Anterior cingulate cortex (tissue), 58 donors: ENCODE measurements around the gene DNAH3.
"Not testable (repeated sequence)": the region's sequence is repeated elsewhere in the genome, so short reads cannot be mapped to it uniquely, and the experiment has no call there.

Source experiments
- DNase-seq, 58 donors: peaks; one replicate each; lab custom pipeline; 2025; lab: John Stamatoyannopoulos, UW

Gene DNAH3

DNA sequence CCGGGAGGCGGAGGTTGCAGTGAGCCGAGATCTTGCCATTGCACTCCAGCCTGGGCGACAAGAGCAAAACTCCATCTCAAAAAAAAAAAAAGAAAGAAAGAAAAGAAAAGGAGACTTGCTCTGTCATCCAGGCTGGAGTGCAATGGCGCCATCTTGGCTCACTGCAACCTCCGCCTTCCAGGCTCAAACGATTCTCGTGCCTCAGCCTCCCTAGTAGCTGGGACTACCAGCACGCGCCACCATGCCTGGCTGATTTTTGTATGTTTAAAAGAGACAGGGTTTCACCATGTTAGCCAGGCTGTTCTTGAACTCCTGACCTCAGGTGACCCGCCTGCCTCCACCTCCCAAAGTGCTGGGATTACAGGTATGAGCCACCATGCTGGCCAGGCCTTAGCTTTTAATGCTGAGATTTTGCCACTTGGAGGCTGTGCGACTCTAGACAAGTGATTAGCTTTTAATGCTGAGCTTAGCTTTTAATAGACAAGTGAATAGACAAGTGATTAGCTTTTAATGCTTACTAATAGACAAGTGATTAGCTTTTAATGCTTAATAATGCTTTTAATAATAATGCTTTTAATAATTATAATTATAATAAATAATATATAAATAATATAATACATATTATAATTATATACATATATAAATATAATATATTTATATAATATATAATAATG, 17.4 kb upstream of the DNAH3 start:
- no peak for DNase-seq

DNA sequence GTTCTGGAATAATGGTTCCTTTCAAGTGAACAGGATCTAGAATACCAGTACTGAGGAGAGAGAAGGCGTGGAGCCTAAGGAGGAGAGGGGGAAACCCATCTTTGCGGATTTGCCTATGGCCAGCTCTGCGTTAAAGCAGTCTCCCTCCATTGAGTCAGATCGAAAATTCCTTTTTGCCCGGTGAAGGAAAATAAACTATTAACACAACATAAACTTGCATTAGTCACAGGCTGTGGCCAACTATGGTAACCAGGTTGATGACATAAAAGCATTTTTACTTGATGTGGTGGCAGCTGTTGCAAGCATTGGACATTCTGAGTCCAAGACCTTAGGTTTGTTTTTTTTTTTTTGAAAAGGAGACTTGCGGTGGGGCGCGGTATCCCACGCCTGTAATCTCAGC, 16.7 kb upstream of the DNAH3 start:
- no peak for DNase-seq

DNA sequence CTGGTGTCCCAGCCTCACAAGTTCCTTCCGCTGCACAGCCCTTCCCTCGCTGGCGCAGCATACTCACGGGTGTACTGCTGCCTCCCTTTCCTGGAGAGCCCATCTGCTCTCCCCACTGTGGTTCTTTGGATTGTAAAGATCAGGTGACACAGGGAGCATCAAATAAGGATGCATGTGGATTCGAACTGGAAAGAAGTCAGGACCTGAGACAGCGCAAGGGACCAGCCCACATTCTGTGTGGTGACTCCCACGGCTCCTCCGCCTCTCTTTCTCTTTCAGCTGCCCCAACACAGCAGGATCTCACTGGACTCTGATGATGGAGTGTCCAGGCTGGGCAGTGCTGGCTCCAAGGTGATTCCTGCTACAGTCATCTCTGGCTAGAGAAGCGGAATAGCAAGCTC, 15.9 kb upstream of the DNAH3 start:
- no peak for DNase-seq

DNA sequence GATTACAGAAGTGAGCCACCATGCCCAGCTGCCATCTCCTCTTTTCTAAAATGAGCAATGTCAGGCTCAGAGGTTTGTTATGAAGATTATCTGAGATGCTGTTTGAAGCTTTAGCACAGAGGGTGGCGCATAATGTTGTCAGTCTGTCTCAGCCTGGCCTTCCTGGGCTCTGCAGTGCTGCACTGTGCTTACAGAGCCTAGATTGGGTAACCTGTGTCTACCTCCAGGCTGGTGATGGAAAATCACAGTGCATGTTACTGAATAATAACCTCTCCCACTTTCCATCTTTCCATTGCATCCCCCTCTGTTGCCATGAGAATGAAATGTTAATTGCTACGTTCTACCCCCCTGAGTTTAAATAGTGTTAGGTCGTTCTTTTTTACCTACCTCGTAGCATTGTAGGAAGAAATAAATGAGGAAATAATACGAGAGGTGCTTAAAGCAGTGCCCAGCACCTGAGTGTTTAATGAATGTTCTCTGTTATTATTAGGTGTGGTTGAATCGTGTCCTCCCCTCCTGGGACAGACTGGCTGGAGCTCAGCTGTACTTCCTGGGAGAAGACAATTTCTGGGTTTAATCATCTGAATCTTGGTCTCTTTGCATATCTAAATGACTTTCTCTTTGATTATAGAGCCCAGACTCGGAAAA, 14.0 kb upstream of the DNAH3 start:
- no peak for DNase-seq

DNA sequence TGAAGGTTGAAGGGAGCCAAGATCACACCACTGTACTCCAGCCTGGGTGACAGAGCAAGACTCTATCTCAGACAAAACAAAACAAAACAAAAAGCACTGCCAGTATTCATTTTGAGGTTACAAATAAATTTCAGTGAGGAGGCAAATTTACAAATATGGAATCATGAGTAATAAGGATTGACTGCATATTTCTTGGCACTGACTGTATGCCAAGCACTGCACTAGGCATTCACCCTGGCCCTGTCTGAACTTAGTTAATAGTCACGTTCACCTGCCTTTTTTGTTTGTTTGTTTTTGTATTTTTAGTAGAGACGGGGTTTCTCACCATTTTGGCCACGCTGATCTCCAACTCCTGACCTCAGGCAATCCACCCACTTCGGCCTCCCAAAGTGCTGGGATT, 12.9 kb upstream of the DNAH3 start:
- no peak for DNase-seq

DNA sequence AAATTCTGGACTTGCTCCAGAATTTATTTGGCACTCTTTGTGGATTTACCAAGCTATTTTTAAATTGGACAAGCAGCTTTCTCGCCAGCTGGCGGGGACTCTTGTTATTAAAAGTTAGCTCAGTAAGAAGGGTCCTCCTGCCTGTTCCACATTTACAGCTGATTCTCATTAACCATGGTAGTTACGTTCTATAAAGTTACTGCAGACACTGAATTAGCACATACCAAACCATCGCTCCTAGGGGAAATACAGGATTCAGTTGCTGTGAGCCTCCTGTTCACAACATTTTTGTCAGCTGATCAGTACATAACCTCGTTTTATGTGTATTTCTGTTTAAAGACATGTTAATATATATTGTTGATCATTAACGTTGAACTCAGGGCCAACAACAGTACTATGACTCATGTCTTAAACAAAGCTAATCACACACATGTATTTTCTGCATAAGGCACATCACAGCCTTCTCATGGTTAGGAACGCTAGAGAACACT, 12.1 kb upstream of the DNAH3 start:
- DNase-seq: no peak

DNA sequence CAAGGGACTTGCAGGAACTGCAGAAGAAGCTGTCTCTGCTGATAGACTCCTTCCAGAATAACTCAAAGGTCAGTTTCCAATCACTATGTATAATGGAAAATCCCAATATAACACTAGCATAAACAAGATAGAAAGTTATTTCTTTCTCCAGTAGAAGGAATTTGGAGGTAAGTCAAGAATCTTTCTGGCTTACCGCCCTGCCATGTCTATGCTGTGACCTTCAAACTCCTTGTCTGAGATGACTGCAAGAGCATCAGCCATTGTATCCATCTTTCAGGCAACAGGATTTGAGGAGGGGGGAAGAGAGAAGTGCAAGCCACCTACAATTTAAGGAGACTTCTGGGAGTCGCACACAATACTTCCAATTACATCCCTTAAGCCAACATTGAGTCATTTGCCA, 10.6 kb upstream of the DNAH3 start:
- no peak for DNase-seq

DNA sequence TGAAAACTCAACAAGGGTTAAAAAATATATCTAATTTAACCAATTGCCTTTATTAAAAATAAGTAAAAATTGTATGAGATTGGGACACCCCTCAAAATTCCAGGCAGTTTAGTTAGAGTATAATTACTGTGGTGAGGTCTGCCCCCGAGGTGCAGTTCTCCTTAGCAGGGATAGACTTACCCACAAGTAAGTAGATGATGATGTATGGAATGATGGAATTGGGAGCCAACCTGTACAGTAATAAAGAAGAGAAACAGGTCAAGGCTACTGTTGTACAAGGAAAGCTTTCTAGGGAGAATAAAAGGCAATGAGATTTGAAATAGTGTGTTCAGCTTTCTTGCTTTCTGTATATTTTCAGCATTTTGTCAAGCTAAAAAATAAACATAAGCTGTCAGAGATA, 9.6 kb upstream of the DNAH3 start:
- DNase-seq: no peak

DNA sequence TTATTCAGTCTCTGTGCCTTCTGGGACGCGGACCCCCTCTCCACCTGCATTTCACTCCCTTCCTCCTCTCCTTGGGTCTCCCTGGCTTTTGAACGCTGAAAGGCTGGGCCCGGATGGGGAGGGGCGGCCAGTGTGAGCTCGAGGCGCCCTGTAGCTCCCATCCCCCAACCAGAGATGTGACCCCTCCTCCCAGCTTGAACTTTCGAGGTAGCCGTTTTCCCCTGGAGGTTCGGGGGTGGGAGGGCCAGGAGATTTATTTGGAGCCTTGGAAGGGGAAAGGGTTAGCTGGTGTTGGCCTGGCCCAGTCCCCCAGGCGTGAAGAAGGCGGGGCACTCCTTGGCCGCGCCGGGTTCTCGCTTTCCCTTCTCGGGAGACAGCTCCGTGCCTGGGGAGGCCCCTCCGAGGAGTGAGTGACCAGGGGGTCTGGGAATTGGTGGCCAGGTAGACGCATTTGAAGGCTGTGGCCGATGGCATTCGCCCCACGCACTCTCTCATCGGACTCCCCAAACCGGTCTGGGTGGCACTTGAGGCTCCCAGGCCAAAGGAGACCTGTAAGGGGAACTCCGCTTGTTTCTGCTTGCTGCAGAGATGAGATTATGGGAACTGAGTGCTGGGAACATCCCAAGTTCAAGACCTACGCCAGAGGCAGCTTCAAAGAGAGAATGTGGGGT, 8.8 kb upstream of the DNAH3 start:
- peak in 5 of 58 donors; percentile 1 to 33 (median 5) for DNase-seq

DNA sequence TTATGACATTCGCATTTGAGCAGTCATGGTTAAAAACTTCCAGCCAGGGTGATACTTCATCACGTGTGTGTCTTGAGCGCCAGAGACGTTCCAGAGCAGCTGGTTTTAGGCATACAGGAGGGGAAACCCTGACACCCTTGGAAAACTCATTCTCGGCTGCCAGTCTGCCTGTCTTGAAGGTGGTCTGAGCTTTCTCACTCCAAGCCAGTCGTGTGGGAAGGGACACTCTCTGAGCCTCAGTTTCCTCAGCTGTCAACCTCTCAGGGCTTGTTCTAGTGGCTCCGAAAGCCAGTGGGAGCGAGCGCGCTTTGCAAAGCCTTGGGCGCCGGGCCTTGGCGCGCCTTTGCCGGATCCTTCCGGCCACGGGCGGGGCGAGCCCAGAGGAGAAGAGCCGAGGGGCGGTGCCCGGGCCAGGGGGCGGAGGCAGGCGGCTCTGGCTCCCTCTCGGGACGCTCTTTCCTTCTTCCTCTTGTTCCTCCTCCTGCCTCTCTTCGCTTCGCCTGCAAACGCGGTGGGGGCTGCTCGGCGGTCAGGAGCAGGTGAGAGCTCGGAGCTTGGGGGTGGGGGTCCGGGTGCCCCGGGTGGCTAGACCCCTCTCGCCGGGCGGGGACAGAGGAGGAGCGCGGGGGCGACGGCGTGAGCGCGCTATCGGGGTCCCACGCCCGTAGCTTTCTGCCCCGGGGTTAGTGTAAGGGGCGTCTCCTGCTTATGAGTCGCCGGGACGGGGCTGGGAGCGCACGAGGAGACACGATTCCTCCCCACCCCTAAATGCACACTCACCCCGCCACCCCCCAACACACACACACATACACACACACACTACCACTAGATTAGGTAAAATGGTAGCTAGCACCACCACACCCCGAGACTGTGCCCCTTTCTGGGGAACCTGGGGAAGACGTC, 7.8 kb upstream of the DNAH3 start, which contains the start of gene LDAF1:
Gene LDAF1, plus strand, starts transcription at position 467 of the 903 bp plus-strand sequence. CDS start 2,509 bp downstream, outside the sequence.
- DNase-seq: peak in 40 of 58 donors; percentile 1 to 55 (median 20)

DNA sequence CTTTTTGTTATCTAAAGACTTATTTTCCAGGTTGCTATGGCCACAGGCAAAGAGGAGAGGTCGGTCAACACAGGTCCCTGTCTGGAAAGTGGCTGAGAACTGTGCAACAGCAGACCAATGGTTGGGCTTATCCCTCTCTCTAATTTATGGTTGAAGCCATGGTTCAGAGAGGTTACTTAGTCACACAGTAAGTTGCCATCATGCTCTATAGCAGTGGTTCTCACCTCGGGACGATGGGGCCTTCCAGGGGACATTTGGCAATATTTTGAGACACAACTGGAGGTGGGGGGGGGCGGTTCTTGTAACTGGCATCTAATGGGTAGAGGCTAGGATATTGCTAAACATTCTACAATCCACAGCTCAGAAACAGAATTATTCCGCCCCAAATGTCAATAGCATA, 7.0 kb upstream of the DNAH3 start:
- DNase-seq: no peak

DNA sequence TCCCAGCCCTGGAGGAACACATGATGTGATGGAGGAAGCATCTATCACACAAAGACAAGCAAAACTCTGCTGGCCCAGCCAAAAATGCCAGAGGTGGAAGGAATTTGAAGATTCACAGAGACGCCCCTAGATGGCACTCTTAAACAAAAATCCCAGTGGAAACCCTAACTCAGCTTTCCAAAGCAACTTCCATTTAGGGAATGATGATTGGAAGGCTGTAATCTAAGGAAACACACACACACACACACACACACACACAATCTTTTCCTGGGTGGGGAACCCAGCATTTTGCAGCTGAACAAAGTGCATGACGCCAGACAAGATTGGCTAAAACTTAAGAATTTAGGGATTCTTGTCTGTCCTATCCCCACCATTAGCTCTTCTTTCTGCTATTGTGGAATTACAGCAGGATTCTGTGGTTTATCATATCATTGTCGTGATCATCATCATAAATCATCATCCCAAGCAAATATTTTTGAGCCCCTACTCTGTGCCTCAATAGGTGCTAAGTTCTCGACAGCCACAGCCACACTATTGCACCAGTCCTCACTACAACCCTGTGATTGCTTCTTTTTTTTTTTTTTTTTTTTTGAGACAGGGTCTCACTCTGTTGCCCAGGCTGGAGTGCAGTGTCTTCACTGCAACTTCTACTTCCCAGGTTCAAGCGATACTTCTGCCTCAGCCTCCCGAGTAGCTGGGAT, 6.3 kb upstream of the DNAH3 start:
- peak in 31 of 58 donors; percentile 2 to 58 (median 10) for DNase-seq

DNA sequence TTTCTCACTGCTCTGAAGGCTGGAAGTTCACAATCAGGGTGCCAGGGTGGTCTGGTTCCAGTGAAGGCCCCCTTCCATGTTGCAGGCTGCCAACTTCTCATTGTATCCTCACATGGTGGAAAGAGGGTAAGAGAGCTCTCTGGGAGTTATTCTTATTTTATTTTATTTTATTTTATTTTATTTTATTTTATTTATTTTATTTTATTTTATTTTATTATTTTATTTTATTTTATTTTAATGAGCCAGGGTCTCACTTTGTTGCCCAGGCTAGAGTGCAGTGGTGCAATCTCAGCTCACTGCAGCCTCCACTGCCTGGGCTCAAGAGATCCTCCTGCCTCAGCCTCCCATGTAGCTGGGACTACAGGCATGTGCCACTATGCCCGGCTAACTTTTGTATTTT, 5.4 kb upstream of the DNAH3 start:
- DNase-seq: not testable (repeated sequence)

DNA sequence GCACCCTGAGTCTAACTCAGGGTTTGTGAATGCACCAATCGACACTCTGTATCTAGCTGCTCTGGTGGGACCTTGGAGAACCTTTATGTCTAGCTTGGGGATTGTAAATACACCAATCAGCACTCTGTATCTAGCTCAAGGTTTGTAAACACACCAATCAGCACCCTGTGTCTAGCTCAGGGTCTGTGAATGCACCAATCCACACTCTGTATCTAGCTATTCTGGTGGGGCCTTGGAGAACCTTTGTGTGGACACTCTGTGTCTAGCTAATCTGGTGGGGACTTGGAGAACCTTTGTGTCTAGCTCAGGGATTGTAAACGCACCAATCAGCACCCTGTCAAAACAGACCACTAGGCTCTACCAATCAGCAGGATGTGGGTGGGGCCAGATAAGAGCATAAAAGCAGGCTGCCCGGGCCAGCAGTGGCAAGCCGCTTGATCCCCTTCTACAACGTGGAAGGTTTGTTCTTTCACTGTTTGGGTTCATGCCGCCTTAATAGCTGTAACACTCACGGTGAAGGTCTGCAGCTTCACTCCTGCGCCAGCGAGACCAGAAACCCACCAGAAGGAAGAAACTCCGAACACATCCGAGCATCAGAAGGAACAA, 2.6 kb upstream of the DNAH3 start:
- DNase-seq: not testable (repeated sequence)

DNA sequence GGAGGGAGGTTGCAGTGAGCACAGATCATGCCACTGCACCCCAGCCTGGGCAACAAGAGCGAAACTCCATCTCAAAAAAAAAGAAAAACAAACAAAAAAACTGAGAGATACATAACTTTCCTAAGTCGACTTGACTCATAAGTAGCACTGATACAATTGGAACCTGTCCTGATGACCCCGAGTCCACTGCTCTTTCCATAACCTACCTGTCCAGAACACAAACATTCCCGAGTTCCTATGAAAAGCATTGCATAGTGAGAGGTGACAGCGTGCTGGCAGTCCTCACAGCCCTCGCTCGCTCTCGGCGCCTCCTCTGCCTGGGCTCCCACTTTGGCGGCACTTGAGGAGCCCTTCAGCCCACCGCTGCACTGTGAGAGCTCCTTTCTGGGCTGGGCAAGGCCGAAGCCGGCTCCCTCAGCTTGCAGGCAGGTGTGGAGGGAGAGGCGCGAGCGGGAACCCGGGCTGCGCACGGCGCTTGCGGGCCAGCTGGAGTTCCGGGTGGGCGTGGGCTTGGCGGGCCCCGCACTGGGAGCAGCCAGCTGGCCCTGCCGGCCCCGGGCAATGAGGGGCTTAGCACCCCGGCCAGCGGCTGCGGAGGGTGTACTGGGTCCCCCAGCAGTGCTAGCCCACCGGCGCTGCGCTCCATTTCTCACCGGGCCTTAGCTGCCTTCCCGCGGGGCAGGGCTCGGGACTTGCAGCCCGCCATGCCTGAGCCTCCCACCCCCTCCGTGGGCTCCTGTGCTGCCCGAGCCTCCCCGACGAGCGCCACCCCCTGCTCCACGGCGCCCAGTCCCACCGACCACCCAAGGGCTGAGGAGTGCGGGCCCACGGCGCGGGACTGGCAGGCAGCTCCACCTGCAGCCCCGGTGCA, 1.7 kb upstream of the DNAH3 start:
- not testable (repeated sequence) for DNase-seq

DNA sequence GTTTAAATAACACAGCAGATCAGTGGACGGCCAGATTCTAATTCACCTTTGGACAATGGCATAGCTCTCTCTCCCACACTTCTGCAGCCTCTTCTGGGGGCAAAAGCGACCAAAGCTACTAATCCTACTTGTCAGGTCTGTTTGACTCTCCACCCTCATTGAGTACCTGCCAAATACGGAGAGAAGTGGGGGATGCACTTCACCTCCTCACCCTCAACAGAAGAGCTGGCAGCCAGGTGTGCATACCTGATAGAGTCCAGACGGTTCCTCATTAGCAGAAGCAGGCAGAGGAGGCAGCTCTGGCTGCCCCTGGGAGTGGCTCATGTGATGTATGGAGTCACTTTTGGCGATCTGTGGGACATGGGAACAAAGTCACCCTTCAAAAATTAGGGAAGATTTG, 4.9 kb downstream of the DNAH3 start:
- no peak for DNase-seq

DNA sequence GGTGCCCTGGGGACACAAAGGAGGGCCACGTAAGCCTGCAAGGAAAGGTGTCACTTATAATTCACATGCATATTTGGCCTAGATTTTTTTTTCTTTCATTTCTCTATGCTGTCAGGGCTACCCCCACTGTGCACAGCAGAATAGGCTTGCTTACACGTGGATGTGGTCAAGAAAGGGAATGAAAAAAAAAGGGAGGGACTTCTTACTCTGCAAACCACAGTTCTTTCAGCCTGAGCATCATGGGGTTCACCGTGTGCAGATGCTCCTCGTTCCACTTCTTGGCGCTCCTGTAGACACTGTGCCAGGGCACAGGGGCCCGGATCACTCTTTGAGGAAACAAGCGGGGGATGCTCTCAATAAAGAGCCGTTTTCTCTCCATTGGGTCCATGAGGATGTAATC, 16.6 kb downstream of the DNAH3 start:
- DNase-seq: no peak

DNA sequence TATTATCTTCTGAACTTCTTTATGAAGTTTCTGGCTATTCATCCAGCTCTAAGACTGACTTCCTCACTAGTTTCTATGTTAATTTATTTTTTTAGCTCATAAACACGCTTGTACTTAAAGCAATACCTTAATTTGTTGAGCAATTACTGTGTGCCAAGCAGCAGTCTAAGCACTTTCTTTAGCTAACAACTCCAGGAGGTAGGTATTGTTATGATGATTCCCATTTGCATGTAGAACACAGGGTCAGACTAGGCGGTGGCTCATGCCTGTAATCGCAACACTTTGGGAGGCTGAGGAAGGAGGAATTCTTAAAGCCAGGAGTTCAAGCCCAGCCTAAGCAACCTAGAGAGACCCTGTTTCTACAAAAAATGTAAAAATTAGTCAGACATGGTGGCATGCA, 19.8 kb downstream of the DNAH3 start:
- no peak for DNase-seq
